IPS-18a (cell line): ENCODE data around the gene TOM1.

Source experiments
- H3K27ac ChIP-seq: one replicate; pipeline ENCODE4 v1.5.1; 2013; ENCODE audit warnings: low read length
- H3K27me3 ChIP-seq: one replicate; pipeline ENCODE4 v1.6.1; 2013; ENCODE audit warnings: mild to moderate bottlenecking, low read length; ENCODE audit not compliant: control insufficient read depth, insufficient read depth
- H3K36me3 ChIP-seq: one replicate; pipeline ENCODE4 v1.6.1; 2013; ENCODE audit warnings: low read depth, low read length; ENCODE audit not compliant: control insufficient read depth
- H3K4me1 ChIP-seq: one replicate; pipeline ENCODE4 v1.6.1; 2013; ENCODE audit warnings: low read depth, low read length; ENCODE audit not compliant: control insufficient read depth
- H3K4me3 ChIP-seq: one replicate; pipeline ENCODE4 v1.5.1; 2013; ENCODE audit warnings: low read length
- H3K9ac ChIP-seq: one replicate; pipeline ENCODE4 v1.6.1; 2013; ENCODE audit warnings: mild to moderate bottlenecking, low read length, moderate library complexity
- H3K9me3 ChIP-seq: one replicate; pipeline ENCODE4 v1.6.1; 2013; ENCODE audit warnings: low read depth, low read length; ENCODE audit not compliant: control insufficient read depth

The TOM1 gene

DNA sequence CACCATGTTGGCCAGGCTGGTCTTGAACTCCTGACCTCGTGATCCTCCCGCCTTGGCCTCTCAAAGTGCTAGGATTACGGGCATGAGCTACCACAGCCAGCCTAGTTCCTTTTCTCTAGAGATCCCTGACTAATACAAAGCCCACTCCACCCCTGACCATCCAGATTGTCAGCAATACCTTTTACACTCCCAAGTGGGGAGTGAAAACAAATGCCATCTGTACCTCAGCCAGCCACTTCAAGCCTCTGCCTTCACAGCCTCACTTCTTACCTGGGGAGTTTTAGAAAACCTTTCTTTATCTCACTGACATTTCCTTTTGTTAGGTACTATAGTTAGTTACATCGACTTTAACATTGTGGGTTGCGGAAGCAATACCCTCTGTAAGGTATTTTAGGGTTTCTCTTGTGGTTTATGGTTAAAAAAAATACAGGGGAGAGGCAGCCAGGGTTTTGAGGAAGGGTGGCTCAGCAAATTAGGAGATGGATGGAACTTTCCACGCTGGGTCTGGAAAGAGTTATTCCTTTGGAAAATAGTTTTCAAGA, 8.9 kb downstream of the TOM1 start:
- Histone ChIP-seq H3K4me1 (no peaks in the 10 kb centered on the region), H3K9ac (no peak overlapping the region), H3K27ac (no peak overlapping the region)

DNA sequence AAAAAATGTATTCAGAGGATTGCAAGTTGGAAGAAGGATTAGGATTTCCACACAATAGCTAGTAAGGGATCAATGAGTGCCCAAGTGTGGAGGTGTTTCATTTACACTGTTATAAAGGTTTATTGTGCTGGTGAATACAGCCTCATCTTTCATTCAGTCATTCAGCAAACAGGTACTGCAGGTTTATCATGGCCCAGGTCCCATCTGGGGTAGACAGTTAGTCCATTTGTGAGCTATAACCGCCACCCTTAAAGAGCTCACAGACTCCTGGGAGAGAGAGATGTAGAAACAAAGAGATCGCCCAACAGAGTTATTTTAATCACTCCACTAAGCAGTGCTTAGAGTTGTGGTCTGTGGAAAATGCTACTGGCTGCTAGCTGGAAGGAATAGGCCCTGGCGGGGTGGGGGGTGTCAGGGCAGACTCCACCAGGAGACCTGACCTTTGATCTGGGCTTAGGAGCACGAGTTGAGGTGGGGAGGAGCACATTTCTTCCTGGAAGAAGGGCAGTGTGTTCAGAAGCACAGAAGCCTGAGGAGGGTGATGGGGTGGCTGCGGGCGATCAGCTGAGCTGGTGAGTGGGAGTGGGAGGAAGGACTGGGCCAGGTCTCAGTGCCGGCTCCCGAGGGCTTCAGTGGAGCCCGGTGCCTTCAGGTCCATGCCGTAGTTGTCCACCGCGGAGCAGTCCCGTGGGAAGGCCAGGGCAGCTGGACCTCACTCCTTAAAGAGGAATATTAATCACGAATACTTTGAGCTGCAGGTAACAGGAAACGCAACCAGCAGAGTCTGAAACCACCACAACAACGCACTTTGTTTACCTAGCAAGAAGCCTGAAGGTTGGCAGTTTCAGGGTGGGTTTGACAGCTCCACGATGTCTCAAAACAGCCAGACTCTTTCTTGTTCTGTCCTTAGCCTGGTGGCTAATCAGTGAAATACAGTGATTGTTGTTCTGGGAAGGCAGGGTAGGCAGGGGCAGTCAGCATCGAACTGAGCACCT, 11.2 kb downstream of the TOM1 start:
- Histone ChIP-seq H3K27me3 (no peaks in the 10 kb centered on the region), H3K36me3 (no peaks in the 10 kb centered on the region), H3K9me3 (no peaks in the 10 kb centered on the region), H3K27ac (no peak overlapping the region), H3K4me3 (no peak overlapping the region), H3K9ac (no peak overlapping the region), H3K4me1 (no peaks in the 10 kb centered on the region)

More for the DNA sequence above, 8.9 kb downstream of the TOM1 start:
- H3K36me3 ChIP-seq: no peaks in the 10 kb centered on the region
- no peaks in the 10 kb centered on the region for H3K27me3 ChIP-seq
- H3K9me3 ChIP-seq: no peaks in the 10 kb centered on the region
- H3K4me3 ChIP-seq: no peak overlapping the region

DNA sequence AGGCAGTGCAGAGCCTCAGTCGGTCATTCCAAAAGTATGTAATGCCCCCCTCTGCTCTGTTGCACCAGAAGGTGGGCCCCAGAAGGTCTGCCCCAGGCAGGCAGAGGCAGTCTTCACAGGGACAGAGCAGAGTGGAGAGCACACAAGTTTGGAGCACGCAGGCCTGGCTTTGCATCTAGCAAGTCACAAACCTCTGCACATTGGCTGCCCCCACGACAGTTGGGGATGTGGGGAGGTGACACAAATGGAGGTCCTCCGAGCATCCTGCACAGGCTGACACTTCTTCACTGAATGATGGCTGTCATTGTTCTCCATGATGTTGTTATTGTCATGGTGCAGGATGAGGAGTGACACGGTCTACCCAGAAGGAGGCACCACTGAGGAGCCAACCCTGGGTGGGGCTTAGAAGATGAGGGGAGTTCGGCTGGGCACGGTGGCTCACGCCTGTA, 11.9 kb downstream of the TOM1 start:
- no peaks in the 10 kb centered on the region for H3K36me3 ChIP-seq
- H3K4me1 ChIP-seq: no peaks in the 10 kb centered on the region
- H3K27me3 ChIP-seq: no peaks in the 10 kb centered on the region
- no peak overlapping the region for H3K9ac ChIP-seq
- no peaks in the 10 kb centered on the region for H3K9me3 ChIP-seq
- no peak overlapping the region for H3K4me3 ChIP-seq
- H3K27ac ChIP-seq: no peak overlapping the region

DNA sequence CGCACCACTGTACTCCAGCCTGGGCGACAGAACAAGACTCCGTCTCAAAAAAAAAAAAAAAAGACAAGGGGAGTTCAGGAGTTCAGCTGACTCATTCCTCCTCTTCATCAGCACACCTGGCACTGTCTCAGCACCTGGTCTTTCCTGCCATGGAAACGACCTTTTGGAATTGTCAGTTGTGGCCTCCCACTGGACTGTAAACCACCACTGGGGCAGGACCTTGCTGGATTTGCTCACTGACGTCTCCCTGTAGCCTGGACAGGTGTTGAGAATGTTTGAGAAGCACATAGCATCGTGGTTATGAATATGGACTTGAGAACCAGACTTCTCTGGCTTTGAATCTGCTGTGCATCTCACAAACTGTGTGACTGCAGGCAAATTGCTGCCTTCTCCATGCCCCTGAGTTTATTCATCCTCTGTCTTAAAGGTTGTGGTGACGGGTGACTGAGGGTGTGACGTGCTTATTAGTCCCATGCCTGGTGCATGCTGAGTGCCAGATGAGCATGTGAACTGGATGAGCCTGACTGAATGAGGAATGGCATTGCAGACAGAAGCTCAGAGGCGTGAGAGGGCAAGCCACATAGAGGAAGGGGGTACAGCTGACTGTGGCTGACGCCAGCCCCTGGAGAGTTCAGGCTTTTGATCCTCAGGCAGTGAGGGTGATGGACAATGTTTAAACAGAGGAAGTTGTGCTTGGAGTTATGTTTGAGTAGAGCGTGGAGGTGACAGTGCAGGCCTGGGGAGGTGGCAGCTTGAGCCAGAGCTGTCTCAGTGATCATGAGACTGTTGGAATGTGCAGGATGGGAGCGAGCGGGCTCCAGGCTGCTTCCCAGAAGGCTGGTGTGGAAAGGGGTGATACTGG, 12.7 kb downstream of the TOM1 start:
- Histone ChIP-seq H3K4me3 (no peak overlapping the region), H3K27me3 (no peaks in the 10 kb centered on the region), H3K27ac (no peak overlapping the region), H3K9ac (no peak overlapping the region), H3K36me3 (no peaks in the 10 kb centered on the region), H3K9me3 (no peaks in the 10 kb centered on the region), H3K4me1 (no peaks in the 10 kb centered on the region)

DNA sequence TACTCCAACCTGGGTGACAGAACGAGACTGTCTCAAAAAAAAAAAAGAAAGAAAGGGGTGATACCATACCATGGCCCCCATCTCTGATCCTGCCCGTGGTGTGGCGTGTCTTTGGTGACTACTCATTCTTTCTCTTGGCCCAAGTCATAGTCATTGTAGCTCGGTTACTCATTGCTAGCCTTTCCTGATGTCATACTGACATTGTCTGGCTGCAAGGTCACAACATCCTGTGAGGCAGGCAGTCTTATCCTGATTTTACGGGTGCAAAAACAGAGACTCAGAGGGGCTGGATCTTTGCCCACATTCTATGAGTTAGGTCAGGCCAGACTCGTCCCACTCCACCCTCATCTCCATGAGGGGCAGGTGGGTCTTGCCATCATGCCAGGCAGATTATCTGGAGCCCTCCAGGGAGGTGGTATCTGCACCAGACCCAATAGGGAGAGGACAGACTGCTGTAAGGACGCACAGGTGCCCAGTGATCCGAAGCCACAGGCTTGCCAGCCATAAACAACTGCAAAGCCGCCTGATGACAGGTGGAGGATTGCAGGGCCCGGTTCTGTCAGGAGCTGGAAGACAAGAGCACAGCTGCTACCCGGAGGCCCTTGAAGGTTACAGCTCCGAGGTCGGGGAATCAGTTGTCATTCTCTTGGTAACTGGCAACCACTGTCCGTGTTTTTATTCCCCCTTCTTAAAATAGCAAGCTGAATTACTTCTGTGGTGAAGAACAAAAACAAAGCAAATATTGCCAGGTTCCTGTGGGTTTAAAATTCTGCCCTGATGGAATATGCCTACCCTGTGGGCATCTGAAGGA, 13.8 kb downstream of the TOM1 start:
- Histone ChIP-seq H3K36me3 (no peaks in the 10 kb centered on the region), H3K4me3 (no peak overlapping the region), H3K27me3 (no peaks in the 10 kb centered on the region), H3K4me1 (no peaks in the 10 kb centered on the region), H3K9ac (no peak overlapping the region), H3K9me3 (no peaks in the 10 kb centered on the region), H3K27ac (no peak overlapping the region)

DNA sequence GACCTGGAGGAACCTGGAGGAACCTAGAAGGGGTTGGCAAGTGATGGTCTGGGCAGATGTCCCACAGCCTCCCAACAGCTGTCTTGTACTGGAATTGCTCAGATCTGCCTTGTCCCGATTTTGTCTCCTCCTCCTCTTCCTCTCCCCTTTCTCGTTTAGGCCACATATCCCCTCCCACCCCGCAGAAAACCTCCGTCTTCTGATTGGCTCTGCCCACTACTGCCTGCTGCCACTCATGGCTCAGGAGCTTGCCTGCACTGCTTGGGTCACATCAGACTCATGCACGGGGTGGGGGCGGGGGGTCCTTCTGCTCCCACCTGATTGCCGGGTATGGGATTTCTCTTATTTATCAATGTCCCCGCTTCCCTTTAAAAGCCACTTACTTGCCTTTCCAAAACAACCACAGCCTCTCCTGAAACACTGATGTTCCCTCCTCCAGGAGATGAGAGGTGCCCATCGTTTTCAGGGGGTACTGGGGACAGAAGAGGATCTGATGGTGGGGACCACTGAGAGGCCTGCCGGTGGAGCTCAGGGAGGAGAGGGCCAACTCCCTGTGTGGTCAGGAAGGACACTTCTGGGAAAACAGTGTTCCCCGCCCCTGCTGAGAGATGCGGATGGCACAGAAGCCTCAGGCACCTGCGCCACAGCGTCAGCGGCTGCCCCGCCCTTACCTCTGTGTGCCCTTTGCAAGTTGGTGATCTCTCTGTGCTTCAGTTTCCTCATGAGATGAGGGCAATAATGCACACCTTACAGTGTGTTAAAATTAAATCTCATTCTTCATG, 14.7 kb downstream of the TOM1 start:
- Histone ChIP-seq H3K9ac (no peak overlapping the region), H3K36me3 (no peaks in the 10 kb centered on the region), H3K27me3 (no peaks in the 10 kb centered on the region), H3K9me3 (no peaks in the 10 kb centered on the region), H3K4me3 (no peak overlapping the region), H3K4me1 (no peaks in the 10 kb centered on the region), H3K27ac (no peak overlapping the region)

DNA sequence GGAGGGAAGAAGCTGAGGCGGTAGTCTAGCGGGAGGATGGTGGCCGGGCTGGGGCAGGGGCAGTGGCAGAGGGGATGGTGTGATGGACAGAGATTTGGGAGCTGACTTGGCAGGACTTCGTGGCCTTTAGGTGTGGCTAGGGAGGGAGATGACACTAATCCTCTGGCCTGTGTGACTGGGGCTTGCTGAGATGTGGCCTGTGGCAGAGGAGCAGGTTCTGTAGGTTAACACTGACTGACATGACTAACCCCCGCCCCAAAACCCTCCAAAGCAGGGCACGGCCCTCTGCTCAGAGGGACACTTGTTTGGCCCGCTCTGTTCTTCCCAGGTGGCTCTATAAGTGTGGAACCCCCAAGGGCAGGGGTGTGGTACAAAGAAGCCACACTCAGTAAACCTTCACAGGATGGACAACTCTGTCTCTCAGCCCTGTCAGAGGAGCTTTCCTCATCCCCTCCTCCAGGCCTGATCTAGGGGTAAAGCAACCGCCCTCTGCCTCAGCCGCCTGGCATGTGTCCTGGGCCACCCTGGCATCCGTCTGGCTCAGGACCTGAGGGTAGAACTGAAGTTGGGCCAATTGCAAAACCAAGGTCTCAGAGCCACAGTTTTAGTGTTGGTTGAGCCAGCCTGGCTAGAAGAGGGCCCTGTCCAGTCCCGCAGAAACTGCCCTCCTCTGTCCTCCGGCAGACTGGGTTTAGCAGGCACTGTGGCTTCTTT, 15.6 kb downstream of the TOM1 start:
- Histone ChIP-seq H3K27me3 (no peaks in the 10 kb centered on the region), H3K36me3 (no peaks in the 10 kb centered on the region), H3K27ac (no peak overlapping the region), H3K4me1 (no peaks in the 10 kb centered on the region), H3K9ac (no peak overlapping the region), H3K9me3 (no peaks in the 10 kb centered on the region), H3K4me3 (no peak overlapping the region)

DNA sequence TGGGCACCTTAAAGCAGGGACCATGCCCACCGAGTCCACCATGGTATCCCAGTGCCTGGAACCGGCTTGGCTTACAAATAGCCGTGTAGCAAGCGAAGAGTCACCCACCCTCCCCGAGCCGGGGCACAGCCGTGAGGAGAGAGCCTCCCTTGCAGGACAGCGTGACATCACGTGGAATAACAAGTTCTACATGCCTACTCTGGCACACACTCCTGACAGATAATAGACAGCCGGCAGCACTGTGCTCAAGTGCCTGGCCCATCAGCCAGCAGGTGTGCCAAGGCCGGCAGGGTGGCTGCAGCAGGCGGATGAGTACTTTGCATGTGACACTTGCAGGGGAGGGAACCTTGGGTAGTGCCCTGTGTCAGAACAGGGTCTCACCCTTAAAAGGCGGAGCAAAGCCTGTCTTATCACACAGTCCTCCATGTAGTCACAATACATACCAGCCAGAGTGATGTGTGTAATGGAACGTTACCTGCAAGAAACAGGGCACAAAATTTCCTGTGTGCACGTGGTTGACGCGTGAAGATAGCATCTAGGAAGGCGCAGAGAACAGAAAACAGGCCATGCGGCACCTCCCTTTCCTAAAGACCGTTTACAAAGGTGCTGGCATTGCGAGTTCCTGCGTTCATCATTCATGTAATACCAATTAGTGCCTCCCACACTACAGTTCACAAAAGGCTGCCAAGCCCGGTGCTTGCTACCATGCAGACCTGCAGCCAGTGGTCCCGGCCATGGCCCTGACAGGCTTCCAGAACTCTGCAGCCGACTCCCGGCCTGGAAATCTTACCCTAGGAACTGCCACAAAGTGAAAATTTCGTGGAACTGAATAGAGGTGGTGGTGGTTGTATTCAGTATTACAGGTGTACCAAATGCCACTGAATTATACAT, 16.4 kb downstream of the TOM1 start:
- H3K36me3 ChIP-seq: no peaks in the 10 kb centered on the region
- no peak overlapping the region for H3K4me3 ChIP-seq
- no peaks in the 10 kb centered on the region for H3K4me1 ChIP-seq

DNA sequence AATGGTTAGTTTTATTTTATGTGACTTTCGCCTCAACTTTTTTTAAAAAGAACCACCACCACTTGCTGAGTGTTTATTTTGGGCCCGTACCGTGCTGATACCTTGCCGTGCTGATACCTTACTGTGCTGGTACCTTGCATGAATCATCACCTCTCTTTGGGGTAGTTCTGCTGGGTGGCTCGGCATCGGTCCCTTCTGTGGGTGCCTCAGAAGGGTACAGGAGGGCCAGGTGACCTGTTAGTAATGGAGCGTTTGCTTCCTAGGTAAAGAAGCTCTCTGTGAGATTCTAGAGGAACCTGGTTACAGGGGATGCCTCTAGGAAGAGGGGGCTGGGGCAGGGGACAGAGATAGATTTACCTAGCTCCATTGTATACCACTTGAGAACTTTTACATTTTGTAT, 17.1 kb downstream of the TOM1 start:
- H3K9ac ChIP-seq: no peak overlapping the region
- H3K27ac ChIP-seq: no peak overlapping the region
- no peak overlapping the region for H3K4me3 ChIP-seq
- H3K9me3 ChIP-seq: no peaks in the 10 kb centered on the region
- H3K4me1 ChIP-seq: no peaks in the 10 kb centered on the region
- no peaks in the 10 kb centered on the region for H3K36me3 ChIP-seq
- no peaks in the 10 kb centered on the region for H3K27me3 ChIP-seq

More for the DNA sequence above, 16.4 kb downstream of the TOM1 start:
- Histone ChIP-seq H3K27ac (no peak overlapping the region), H3K9ac (no peak overlapping the region), H3K27me3 (no peaks in the 10 kb centered on the region), H3K9me3 (no peaks in the 10 kb centered on the region)
